A673 (cell line): ENCODE results near the gene ARMH1. TPM values are rescaled to one million over a fixed set of nuclear protein-coding genes. Genes with fewer than 3 reads are reported as not detected.

Source experiments
- BruUV-seq: library from RNA; stranded (reverse); fragments of 400-500 nt; replicated peaks from 2 replicates; lab custom pipeline; 2021; lab: Mats Ljungman, UMichigan
- CTCF ChIA-PET: fragments of 300-600 bp; sonication (Branson Sonifier 250); formaldehyde crosslinking; loops from one replicate; lab custom pipeline; 2022; ENCODE audit warnings: antibody characterized with exemption; lab: Charles Lee
- POLR2A ChIA-PET: fragments of 300-600 bp; sonication (Branson Sonifier 250); formaldehyde crosslinking; loops from one replicate; lab custom pipeline; 2022; ENCODE audit warnings: antibody characterized with exemption; ENCODE audit not compliant: low non-redundant PET; lab: Charles Lee
- DNase-seq: peaks from one replicate; pipeline ENCODE4 v3.0.0-alpha.2; 2015; ENCODE audit warnings: low spot score
- H3K27ac ChIP-seq: fragments of 200-600 bp; sonication (generic); 2 replicates; pipeline ENCODE4 v1.5.1; 2016; ENCODE audit warnings: mixed run types, low read depth, mild to moderate bottlenecking, mixed read lengths, antibody characterized with exemption, low read length; ENCODE audit not compliant: poor library complexity, severe bottlenecking
- H3K27me3 ChIP-seq: fragments of 200-600 bp; sonication (generic); replicated peaks from 2 replicates; pipeline ENCODE4 v1.6.1; 2017; ENCODE audit warnings: mixed run types, low read depth, mild to moderate bottlenecking, mixed read lengths, antibody characterized with exemption, low read length; ENCODE audit not compliant: insufficient read depth, poor library complexity
- H3K36me3 ChIP-seq: fragments of 200-600 bp; sonication (generic); 2 replicates; pipeline ENCODE4 v1.6.1; 2016; ENCODE audit warnings: mixed run types, mild to moderate bottlenecking, mixed read lengths, antibody characterized with exemption, low read length; ENCODE audit not compliant: insufficient read depth, poor library complexity, severe bottlenecking
- H3K4me1 ChIP-seq: fragments of 200-600 bp; sonication (generic); 2 replicates; pipeline ENCODE4 v1.6.1; 2017; ENCODE audit warnings: mixed run types, mild to moderate bottlenecking, mixed read lengths, antibody characterized with exemption, low read length; ENCODE audit not compliant: insufficient read depth, poor library complexity, severe bottlenecking
- H3K4me3 ChIP-seq: fragments of 200-600 bp; sonication (generic); 2 replicates; pipeline ENCODE4 v1.5.1; 2016; ENCODE audit warnings: low read depth, mixed run types, mild to moderate bottlenecking, mixed read lengths, low read length; ENCODE audit not compliant: poor library complexity, severe bottlenecking
- H3K9me3 ChIP-seq: fragments of 200-600 bp; sonication (generic); 2 replicates; pipeline ENCODE4 v1.6.1; 2016; ENCODE audit warnings: mixed run types, low read depth, mild to moderate bottlenecking, mixed read lengths, antibody characterized with exemption, low read length; ENCODE audit not compliant: poor library complexity, severe bottlenecking
- EZH2 ChIP-seq: fragments of 200-600 bp; sonication (generic); IDR thresholded peaks from 2 replicates; pipeline ENCODE4 v1.6.1; 2017; ENCODE audit warnings: borderline replicate concordance, low read depth, mild to moderate bottlenecking, mixed read lengths, antibody characterized with exemption, low read length; ENCODE audit not compliant: poor library complexity, severe bottlenecking
- intact Hi-C: fragments of 100-400 bp; cut with micrococcal nuclease; formaldehyde crosslinking; loops from one replicate; pipeline ENCODE4 v1.10.0; 2022; ENCODE audit not compliant: unreplicated experiment
- total RNA-seq: library from RNA; stranded (reverse); gene quantifications from 2 replicates; pipeline ENCODE4 v1.2.3, GENCODE V29; 2021
- TF ChIP-seq, protein P1 (sequence below): fragments of 300-800, 200-600 bp; sonication (generic); conservative IDR thresholded peaks from 2 replicates; pipeline ENCODE4 v1.5.1; 2017; ENCODE audit warnings: low read depth, mild to moderate bottlenecking, antibody characterized with exemption, low read length, moderate library complexity, mixed read lengths

Gene ARMH1
- total RNA-seq, 1 experiment from 2014 or later, result 0.26 TPM

DNA sequence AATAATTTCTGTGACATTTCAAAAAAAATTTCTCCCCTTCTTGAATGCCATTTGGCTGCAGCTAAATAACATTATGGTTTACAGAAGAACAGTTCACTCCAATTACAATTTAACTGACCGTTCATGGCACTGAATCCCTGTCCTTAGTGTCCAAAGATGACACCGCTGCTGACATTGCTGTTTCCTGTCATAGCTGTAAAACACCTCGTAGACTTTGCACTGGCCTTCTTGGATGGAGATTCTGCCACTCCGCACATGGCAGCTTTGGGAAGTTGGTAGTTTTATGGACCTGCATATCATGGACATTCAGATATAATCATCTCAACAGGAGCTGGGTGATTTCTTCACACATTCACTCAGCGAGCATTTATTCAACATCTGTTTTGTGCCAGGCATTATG, 5.0 kb downstream of the ARMH1 start:
- H3K27ac ChIP-seq, result no peak overlapping the region
- intact Hi-C loops, result no loop called here
- H3K36me3 ChIP-seq, result no peaks in the 10 kb centered on the region
- H3K27me3 ChIP-seq, result no peaks in the 10 kb centered on the region
- ChIA-PET POLR2A (no interaction called here), CTCF (no interaction called here)
- no TSS peak for BruUV-seq
- H3K4me1 ChIP-seq, result no peaks in the 10 kb centered on the region
- no peaks in the 10 kb centered on the region for H3K9me3 ChIP-seq
- TF ChIP-seq, protein P1, sequence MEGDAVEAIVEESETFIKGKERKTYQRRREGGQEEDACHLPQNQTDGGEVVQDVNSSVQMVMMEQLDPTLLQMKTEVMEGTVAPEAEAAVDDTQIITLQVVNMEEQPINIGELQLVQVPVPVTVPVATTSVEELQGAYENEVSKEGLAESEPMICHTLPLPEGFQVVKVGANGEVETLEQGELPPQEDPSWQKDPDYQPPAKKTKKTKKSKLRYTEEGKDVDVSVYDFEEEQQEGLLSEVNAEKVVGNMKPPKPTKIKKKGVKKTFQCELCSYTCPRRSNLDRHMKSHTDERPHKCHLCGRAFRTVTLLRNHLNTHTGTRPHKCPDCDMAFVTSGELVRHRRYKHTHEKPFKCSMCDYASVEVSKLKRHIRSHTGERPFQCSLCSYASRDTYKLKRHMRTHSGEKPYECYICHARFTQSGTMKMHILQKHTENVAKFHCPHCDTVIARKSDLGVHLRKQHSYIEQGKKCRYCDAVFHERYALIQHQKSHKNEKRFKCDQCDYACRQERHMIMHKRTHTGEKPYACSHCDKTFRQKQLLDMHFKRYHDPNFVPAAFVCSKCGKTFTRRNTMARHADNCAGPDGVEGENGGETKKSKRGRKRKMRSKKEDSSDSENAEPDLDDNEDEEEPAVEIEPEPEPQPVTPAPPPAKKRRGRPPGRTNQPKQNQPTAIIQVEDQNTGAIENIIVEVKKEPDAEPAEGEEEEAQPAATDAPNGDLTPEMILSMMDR, result no peak
- no peak for TF ChIP-seq EZH2
- H3K4me3 ChIP-seq, result no peak overlapping the region
- no peak for DNase-seq

DNA sequence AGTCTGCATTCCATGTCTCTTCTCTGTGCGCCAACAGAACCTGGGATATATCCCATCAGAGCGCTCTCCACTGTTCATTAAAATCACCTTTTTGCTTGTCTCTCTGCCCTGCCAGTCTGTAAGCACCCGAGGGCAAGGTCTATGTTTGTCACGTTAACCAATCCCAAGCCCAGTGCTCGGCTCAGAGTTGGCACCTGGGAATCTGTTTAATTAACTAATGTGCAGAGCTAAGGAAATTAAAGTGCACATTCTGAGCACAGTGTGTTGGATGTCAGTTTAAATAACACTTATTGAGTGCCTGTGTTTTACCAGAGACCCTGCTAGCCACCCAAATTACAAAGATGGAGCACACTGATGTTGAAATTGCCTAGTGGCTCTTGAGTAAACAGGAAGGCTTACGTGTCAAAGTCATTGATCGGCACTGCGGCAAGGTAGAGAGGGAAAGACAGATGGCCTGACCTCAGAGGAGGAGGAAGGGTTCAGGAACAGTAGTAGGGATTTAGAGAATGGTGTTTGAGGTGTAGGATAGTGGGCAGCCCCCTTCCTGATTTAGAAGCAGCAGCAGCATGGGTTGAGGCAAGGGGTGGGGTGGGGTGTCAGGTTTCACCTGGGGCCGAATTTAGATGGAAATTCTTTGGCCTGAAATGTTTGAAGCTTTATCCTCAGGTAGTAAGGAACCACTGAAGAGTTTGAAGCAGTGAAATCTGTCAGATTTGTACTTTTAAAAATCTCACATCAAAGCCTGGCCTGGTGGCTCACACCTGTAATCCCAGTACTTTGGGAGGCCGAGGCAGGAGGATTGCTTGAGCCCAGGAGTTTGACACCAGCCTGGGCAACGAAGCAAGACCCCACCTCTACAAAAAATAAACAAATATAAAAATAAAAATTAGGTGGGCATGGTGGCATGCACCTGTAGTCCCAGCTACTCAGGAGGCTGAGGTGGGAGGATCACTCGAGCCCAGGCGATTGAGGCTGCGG, 7.7 kb downstream of the ARMH1 start:
- H3K36me3 ChIP-seq, result no peaks in the 10 kb centered on the region
- no peak for DNase-seq
- no TSS peak for BruUV-seq
- no peak overlapping the region for H3K4me3 ChIP-seq
- H3K4me1 ChIP-seq, result no peaks in the 10 kb centered on the region
- H3K9me3 ChIP-seq, result no peaks in the 10 kb centered on the region
- intact Hi-C loops, result no loop called here
- TF ChIP-seq EZH2, result no peak
- TF ChIP-seq, protein P1, result no peak
- H3K27ac ChIP-seq, result no peak overlapping the region
- no peaks in the 10 kb centered on the region for H3K27me3 ChIP-seq
- ChIA-PET POLR2A (interaction anchor here (0.6 kb wide), 1 partner anchor 144 kb away, joined by 11 read pairs; no protein-coding TSS in a partner anchor), CTCF (no interaction called here)

DNA sequence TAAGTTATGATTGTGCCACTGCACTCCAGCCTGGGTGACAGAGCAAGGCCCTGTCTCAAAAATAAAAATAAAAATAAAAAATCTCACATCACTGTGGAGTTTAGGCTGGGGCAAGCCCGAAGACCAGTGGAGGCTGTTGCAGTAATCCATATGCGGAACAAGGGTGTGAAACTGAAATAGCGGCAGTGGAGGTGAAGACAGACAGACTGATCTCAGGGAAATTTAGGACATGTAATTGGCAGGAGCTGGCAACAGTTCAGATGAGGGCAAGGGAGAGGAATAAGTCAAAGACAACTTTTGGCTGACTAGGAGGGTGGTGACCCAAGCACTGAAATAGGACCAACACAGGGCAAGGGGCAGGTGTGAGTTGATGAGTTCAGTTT, 8.4 kb downstream of the ARMH1 start:
- no peak overlapping the region for H3K4me3 ChIP-seq
- no TSS peak for BruUV-seq
- ChIA-PET CTCF (no interaction called here), POLR2A (interaction anchor here (0.6 kb wide), 1 partner anchor 144 kb away, joined by 11 read pairs; no protein-coding TSS in a partner anchor)
- no peak for TF ChIP-seq EZH2
- TF ChIP-seq, protein P1, result no peak
- intact Hi-C loops, result no loop called here
- no peaks in the 10 kb centered on the region for H3K9me3 ChIP-seq
- H3K27ac ChIP-seq, result no peak overlapping the region
- H3K4me1 ChIP-seq, result no peaks in the 10 kb centered on the region
- DNase-seq, result no peak
- H3K27me3 ChIP-seq, result no peaks in the 10 kb centered on the region
- no peaks in the 10 kb centered on the region for H3K36me3 ChIP-seq
